T-helper 9 cell (primary cell): ENCODE data around the gene STARD5.
"Not testable (repeated sequence)": the region's sequence is repeated elsewhere in the genome, so short reads cannot be mapped to it uniquely, and the experiment has no call there.

Experiments used
- DNase-seq: peaks from one replicate; pipeline ENCODE4 v3.0.0-alpha.2; 2020
- total RNA-seq, 2 donors: gene quantifications; one replicate each; lab custom pipeline; 2026; lab: John Stamatoyannopoulos, UW

STARD5 gene, protein sequence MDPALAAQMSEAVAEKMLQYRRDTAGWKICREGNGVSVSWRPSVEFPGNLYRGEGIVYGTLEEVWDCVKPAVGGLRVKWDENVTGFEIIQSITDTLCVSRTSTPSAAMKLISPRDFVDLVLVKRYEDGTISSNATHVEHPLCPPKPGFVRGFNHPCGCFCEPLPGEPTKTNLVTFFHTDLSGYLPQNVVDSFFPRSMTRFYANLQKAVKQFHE
- 6.6 to 19.3 reads per million in 2 donors for total RNA-seq

DNA sequence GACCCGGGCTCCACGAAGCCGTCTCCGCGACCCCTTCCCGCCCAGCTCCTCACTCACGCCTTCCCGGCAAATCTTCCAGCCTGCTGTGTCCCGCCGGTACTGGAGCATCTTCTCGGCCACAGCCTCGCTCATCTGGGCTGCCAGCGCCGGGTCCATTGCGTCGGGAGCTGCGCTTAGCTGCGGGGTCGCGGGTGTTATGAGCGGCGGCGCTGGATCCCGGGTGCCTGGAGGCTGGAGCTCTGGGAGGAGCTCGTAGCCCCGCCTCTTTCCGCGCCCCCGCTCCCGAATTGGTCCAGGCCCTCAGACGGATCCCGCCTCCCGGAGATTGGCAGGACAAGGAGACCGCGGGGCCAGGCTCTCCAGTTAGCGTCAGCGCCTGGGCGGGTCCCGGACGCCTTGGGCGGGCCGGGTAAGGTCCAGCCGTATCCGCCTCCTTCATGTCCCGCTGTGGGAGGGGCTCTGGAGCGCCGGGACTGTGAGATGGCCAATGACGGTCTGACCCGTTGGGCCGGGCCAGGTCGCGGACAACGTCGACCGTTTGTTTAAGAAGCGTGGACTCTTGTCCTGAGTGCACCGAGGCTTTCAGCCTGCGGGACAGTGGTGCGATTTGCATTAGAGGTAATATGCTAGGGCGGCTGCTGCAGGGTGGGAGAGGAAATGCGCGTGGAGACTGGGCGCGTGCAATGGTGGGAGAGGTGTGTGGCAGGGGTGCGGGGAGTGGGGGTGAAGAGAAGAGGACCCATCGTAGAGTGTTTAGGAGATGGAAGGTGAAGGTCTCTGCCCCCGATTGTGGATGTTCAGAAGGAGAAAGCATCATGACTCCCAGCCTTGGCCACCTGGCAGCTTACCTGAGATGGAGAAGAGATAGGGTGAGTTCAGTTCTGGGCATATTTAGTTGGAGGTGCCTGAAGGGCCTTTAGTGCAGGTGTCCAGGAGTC is at the start of gene STARD5:
Gene STARD5 (minus strand): TSS at position 198 of the 938 bp plus-strand sequence. CDS start 42 bp downstream, at position 156.
- peak; percentile 94 for DNase-seq

DNA sequence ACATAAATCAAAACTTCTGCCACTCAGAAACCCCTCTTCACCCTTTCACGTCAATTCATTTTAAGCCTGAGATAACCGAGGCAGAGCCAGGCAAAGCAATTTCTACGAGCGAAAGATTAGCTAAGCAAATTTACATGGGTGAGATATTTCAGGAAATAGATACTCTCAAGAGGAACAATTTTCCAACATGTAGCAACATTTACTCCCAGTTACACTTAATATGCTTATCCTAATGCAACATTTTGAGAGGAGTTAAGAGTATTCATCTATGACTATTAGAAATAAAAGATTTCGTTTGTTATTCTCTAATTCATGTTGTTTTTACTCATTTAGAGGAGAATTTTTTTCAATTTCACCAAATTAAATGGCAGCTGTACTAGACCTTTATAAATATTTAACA is 49.2 kb upstream of the STARD5 start:
- DNase-seq = no peak

DNA sequence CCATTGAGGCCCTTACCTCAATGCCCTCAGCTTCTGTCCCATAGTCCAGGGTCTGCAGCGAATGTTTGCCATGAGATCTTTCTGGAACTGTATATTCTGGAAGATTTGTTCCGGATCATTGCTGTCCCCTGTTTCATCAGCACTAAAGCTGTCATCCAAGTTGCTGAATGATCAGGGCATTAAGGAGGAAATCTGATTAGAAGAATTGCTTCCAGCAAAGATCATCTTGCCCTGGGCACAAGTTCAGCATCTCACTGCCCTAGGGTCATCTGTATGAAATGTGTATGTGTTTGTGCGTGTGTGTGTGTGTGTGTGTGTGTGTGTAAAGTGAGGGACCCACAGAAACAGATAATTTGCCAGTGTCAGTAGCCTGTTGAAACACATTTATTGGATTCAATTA is 48.6 kb upstream of the STARD5 start:
- DNase-seq = no peak

DNA sequence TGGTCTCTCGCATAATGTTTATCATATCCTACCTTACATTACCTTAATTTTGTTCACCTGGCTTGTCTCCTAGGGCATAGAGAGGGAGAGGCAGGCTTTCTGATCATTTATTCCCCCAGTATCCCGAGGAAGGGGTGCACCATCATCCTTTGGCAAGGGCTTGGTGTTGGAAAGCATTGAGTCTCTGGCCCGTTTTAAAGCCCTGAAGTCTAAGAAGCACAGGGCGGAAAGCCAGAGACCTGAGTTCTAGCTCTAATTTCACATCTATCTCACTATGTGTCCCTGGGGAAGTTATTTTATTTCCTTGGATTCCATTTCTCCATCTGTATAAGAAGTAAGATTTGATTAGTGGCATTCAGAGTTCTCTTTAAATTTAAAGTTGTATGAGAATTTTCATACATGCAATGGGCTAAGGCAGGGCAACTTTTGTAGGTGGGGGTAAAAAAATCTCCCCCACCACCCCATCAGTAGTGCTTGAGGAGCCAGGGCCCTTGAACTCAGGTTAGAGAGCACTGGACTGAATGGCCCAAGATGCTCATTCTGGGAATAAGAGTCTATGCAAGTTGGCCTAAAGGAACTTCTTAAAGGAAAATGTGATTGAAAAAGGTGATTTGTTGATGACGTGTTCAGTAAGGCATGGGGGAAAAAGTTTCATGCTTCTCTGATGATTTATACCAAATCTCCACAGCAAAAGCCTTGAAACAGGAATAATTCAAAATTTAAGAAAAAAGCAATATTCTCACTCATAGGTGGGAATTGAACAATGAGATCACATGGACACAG is 40.0 kb upstream of the STARD5 start:
- DNase-seq = no peak

DNA sequence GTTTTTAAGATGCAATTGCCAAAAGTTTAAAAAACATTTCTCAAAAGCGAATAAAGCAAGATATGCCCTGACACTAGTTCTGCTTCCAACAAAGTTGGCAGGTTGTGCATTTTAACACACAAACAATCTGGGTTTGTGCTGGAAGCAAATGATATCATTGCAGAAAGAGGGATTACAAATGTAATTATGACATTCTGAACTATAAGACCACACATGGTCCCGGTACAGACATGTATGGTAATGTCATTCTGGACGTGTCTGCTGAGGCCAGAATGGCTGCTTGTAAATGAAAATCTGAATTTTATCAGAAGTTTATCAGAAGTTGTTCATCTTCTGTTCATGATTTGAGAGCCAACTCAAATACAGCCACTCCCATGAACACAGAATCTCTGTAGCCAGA is 39.3 kb upstream of the STARD5 start:
- no peak for DNase-seq

DNA sequence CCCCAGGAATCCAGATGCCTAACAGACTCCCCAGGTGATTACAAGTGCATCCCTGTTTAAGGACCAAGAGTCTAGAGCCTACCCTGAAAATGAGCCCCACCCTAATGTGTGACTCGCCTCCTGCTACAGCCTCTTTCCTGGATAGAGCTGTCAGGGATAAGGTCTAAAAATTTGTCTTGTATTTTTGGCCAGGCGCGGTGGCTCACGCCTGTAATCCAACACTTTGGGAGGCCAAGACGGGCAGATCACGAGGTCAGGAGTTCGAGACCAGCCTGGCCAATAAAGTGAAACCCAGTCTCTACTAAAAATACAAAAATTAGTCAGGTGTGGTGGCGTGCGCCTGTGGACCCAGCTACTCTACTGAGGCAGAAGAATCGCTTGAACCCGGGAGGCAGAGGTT is 38.8 kb upstream of the STARD5 start:
- no peak for DNase-seq

DNA sequence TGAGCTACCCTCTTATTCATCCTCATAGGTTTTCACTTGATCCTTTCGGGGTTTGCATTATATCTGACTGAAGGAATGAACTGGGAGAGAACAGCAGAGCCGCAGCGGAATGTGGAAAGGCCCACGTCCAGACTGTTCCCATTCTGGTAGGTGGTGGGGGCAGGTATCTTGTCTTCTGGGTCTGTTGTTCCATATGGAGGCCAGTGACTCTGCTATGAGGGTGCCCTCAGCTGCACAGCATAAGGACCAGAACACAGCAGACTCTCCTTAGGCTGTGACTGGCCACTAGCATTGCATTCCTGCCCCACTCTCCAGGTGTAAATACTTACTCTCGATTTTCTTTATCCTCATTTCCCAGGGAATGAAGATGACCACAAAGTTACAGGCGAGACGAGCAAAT is 38.0 kb upstream of the STARD5 start:
- DNase-seq = no peak

DNA sequence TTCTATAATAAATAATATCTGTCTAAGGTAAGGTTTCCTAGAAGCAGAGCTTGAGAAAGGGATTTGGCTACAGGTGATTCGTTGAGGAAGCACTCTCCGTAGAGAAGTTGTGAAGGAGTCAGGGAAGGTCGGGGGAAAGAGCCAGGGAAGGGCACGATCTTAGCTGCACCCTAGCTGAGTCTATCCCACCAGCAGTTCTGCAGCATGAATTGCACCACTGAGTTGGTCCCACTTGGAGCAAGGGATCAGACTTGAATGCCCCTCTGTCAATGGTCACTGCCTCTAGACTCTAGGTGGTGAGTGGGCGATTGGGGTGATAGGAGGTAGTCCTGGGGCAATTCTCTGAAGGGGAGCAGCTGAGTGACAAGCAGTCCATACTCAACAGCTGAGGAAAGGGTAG is 36.5 kb upstream of the STARD5 start:
- no peak for DNase-seq

DNA sequence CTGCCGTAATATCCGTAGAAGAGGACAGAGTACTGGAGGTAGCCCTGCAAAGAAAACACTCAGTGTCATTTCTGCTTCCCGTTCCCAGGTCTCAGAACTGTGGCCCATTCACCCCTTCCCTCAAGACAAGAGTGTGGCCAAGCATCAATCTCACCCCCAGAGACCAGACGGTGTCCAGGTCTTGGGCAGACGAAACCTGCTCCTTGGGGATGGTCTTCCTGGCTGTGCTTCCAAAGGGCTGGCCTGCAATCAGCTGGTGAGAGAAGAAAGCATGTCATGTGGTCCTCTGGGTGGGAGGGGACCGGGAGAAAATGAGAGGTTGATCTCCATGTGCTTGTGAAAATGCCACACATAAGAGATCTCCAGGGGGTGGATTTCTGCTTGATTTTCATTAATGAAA is 34.3 kb upstream of the STARD5 start:
- no peak for DNase-seq

DNA sequence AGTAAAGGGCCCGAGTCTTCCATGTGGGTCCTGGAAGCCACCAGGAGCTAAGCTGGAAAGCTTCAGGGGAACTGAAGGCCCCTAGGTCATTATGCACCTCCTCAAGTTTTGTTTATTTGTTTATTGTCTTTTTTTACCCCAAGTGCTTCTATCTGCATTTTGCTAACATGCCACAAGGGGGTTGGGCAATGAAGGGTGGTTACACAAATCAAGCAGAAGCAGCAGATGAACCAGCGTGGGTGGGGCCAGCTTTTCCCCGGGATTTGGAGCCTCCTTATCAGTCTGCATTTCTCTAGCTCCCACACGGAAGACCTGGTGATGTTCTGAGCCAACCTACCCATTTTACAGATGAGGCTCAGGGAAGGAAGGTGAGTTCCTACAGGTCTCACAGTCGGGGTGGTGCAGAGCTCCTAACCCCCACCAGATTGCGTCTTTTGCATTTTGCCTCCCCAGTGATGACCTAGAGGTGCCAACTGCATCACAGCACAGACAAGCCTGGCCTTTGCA is 33.3 kb upstream of the STARD5 start:
- no peak for DNase-seq

DNA sequence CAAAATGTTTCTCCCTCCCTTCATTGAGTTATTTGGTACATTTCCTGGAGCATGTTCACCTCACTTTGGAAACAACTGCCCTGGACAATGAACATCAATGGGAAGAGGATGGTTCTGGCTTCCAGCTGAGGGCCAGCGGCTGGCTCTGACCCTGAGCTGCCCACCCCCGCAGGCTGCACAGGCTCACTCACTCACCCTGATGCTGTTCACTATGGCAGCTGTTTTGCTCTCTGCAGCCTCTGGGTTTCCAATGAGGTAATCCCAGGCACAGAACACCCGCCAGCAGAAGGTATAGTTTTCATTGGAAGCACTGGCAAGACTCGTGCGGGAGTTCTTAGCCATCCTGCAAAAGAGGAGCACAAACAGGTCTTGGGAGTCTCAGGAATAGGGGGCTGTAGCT is 32.3 kb upstream of the STARD5 start:
- DNase-seq = no peak

DNA sequence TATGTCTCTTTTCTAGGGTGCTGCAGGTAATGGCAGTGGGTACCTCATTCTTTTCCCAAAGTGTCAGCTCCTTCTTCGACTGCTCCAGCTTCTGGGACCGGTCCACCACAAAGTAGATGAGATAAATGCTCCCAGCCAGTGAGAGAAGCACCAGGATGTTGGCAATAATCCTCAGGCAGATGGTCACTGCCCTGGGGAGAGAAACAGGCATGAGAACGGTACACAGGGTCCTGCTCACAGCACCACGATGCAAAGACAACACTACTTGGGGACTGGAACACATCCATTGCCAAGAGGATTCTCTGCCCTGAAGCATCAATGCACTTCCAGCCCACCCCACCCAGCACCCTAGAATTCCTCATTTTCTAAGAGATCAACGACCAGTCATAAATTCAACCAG is 27.7 kb upstream of the STARD5 start:
- no peak for DNase-seq

DNA sequence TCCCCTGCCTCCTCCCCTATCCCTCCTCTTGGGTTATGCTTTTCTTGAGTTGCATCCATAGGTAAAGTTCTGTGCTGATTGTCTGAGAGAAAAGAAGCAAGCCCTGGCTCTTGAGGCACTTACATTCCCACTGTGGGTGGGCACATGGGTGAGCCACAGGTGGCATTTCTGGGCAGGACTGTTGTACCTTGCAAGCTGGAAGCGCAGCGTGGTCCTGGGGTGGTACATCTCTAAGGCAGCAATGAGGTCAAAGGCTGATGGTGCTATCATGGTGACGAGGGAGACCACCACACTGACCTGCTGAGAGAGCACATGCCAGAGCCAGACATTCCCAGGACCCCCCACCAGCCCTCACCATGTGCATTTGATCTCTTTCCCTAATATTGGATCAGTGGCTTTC is 25.3 kb upstream of the STARD5 start:
- DNase-seq = no peak

DNA sequence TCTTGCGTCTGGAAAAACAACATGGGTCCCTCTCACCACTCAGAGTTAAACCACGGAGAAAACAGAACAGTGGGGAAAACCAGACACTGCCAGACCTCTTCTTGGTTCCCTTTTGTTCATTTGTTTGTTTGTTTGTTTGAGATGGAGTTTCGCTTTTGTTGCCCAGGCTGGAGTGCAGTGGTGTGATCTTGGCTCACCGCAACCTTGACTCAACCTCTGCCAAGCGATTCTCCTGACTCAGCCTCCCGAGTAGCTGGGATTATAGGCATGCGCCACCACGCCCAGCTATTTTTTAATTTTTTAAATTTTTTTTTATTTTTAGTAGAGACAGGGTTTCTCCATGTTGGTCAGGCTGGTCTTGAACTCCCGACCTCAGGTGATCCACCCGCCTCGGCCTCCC is 24.8 kb upstream of the STARD5 start:
- not testable (repeated sequence) for DNase-seq

DNA sequence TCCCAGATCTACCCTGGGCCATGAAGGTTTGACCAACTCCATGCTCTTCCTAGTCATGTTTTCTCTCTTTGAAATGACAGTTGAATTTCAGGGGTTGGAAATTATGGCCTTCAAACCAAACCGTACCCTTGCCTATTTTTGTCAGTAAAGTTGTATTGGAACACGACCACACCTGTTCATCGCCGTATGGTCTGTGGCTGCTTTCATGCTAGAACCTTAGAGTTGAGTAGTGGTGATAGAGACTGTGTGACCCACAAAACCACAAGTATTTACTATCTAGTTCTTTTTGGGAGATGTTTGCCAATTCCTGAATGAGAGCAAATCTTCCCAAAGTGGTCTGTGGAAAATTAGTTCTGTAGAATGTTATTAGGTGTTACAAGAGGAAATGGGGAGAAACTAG is 24.0 kb upstream of the STARD5 start:
- DNase-seq = no peak

DNA sequence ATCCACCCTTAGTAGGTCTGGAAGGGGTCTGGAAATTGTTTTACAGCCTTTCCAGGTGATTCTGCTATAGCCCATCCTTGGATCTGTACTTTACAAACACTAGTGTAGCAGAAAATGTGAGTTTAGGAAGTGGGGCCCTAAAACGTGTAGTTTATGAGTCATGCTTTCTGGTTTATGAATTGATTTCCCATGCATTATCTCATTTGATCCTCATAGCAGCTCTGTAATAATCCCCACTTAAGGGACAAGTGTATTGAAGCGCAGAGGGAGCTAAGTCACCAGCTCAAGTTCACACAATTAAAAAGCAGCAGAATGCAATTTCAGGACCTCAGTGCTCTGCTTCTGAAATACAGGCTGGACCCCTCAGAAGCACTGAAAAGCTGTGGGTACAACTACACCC is 22.7 kb upstream of the STARD5 start:
- DNase-seq = no peak

DNA sequence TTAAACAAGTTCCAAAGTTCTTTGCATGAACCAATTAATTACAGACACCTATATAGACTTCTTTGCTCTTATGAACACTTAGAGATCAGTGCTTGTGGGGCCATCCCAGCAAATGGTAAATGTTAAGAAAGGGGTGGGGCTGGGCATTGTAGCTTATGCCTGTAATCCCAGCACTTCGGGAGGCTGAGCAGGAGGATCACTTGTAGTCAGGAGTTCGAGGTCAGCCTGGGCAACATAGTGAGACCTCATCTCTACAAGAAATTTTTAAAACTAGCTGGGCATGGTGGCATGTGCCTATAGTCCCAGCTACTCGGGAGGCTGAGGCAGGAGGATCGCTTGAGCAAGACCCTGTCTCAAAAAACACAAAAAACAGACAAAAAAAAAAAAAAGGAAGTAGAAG is 19.4 kb upstream of the STARD5 start:
- no peak for DNase-seq

DNA sequence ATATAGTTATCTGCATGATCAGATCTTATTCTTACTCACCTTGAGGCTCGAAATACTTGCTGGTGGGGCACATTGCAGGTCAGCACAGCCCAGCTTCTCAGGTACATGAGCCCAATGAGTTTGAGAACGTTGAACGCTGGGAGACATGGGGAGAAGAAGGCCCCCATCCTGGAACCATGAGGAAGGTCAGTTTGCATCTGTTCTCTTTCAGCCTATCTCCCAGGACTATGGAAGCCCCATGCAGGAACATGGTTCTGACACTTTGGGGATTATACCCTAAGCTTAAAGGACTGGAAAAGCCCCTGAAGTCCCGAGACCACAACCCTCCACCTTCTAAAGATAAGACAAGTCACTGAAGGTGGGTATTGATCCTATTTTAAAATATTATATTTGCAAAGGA is 17.4 kb upstream of the STARD5 start:
- no peak for DNase-seq

DNA sequence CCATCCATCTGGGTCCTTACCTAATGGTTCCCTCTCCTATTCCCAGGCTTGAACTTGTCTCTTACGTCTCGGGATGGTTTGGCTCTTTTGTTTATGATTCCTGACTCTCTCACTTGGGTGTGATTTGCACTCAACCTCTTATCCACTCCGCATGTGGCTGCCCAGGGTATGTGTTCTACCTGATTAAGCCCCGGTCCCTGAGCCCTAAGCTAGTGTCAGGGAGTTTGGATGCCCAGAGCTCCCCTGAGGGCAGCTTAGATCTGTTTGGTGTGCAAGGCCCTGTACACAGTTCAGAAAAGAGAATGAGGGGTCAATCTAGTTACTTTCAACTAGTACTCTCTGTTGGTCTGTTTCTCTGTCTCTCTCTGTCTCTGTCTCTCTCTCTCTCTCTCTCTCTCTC is 15.9 kb upstream of the STARD5 start:
- DNase-seq = no peak

DNA sequence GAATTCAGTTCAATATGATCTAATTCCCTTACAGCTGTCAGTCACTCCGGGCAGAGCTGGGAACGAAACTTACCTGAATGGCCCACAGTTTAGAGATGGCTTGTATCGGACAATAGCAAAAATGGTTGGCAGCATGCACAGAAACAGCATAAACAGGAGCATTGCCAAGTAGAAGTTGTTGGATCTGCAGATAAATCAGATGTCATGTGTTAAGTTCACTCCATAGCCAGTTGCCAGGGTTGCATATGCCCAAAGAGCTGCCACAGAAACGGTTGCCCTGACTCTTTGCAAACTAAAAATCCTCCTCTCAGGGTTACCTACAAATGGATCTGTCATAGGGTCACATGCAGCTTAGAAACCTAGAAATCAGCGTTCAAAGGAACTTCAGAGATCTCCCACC is 15.4 kb upstream of the STARD5 start:
- no peak for DNase-seq

DNA sequence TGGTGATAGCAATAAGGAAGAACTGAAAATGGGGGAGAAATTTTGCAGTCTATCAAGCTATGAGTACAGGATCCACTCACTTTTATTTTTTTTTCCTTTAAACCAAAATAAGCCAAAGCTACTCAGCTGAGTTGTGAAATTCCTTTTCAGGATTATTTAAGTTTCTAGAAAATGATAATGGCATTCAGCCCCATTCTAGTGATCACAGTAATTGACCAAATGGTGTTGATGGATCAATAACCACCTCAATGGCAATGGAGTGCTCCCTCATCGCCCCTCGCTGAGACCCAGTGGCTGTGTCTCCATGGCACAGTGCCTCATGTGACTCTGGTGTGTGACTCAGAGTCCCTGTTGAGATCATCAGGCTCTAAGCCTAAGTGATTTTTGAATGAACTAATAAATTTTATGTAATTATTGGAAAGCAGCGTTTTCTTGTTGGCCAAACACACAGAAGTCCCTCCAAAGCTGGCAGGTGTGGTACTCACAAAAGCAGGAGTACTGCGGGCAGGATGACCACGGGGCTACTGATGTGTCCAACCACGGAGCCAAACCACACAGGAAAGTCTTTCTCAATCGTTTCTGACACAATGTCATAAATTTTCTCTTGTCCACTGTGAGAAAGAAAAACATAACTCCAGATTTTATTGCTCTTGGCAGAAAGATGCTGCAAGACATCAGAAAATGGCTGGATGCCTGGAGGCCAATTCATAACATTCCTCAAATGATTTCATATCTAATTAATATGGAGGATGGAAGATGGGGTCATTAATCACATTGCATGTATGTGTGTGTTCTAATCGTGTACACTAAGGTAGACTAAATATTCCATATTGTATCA is 14.4 kb upstream of the STARD5 start:
- no peak for DNase-seq

DNA sequence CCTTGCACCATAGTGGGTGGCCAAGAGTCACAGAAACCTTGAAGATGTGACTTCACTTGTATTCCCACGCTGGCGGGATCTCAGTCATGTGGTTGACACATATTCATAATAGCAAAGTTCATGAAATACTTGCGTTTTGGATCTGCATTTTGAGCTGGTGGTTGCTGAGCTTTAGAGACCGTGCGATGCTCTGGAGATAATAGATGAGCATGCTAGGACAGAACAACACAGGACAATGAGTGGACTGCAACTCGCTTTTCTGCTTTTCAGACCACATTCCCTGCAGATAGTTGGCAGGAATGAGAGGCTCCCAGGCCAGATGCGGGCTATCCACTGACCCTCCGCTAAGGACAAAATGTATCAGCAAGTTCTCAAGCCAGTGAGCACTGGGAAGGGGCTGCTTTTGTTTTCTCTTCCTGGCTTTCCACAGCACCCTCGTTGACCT is 13.8 kb upstream of the STARD5 start:
- DNase-seq = no peak
